Measurements from ENCODE around the gene PCYT2. TPM values are rescaled to one million over a fixed set of nuclear protein-coding genes. Genes with fewer than 3 reads are reported as not detected.
A peak's percentile ranks its signal among the peaks of the same experiment; 100 is the strongest.

PCYT2 gene
- total and polyA plus RNA-seq, 9 of the 15 experiments (the other 6 are each of a cell fraction or from before 2014, with no cell fraction given), result 0.92 to 134 (median 82.5) TPM

DNA sequence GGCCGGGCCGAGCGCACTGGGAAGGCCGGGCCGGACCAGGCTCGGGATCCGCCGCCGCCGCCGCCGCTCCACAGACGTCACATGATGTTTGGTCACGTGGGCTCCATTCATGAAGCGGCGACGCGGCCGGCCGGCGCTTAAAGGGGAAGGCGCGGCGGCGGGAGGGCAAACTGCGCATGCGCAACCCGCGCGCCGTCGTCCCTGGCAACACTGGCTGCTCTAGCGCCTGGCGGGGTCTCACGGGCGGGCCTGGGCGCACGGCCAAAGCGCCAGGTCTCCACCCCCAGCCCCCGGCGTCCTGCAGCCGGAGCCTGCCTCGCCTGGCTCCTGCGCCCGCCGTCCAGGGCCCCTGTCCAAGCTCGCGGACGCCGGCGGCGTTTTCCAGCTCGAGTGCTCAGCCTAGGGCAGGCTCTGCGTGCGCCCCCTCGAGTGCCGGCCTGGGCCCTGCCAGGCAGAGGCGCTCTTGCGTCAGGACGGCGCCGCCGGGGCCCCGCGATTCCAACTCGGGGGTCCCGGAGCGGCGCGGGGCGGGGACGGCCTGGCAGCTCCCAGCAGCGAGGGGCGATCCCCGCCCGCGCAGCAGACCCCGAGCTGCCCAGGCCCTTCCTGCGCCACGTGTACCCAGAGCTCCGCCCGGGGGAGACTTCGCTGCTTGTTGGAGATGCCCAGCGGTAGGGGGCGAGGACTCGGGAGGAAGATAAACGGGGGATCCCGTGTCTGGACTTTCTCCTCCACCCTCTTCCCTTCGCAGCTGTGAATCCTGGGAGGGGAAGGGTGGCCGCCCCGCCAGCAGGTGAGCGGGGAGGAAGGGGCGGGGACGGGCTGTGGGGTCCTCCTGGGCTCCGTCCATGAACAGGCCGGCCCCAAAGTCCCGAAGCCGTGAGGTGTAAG, 16.7 kb upstream of the PCYT2 start, which contains the start of gene MAFG (continued):
- TF ChIP-seq ZNF699 (CRISPR knock-in tag; IDR thresholded peaks at IDR 0.05; ENCODE audit: insufficient replicate concordance) (no peak), ZNF354B (CRISPR knock-in tag; IDR thresholded peaks at IDR 0.05) (no peak), DEAF1 (CRISPR knock-in tag; IDR thresholded peaks at IDR 0.05) (no peak), RBFOX2 (IDR thresholded peaks at IDR 0.05; ENCODE audit: low read depth, low read length) (peak; percentile 59), TCF7 (IDR thresholded peaks at IDR 0.05; ENCODE audit: borderline replicate concordance) (peak; percentile 24; the same call in 1 of the 2 replicates), L3MBTL2 (IDR thresholded peaks at IDR 0.05) (peak; percentile 84), ZNF3 (CRISPR knock-in tag; IDR thresholded peaks at IDR 0.05) (no peak), FOXM1 (IDR thresholded peaks at IDR 0.05; ENCODE audit: low read depth) (no peak), FOXM1 (CRISPR knock-in tag; IDR thresholded peaks at IDR 0.05; ENCODE audit: low read depth) (peak; percentile 66; the same call in 1 of the 2 replicates), ZNF668 (CRISPR knock-in tag; IDR thresholded peaks at IDR 0.05) (no peak), MAFG (tag; conservative IDR thresholded peaks at IDR 0.05) (no peak)
- TF ChIP-seq, protein P1, sequence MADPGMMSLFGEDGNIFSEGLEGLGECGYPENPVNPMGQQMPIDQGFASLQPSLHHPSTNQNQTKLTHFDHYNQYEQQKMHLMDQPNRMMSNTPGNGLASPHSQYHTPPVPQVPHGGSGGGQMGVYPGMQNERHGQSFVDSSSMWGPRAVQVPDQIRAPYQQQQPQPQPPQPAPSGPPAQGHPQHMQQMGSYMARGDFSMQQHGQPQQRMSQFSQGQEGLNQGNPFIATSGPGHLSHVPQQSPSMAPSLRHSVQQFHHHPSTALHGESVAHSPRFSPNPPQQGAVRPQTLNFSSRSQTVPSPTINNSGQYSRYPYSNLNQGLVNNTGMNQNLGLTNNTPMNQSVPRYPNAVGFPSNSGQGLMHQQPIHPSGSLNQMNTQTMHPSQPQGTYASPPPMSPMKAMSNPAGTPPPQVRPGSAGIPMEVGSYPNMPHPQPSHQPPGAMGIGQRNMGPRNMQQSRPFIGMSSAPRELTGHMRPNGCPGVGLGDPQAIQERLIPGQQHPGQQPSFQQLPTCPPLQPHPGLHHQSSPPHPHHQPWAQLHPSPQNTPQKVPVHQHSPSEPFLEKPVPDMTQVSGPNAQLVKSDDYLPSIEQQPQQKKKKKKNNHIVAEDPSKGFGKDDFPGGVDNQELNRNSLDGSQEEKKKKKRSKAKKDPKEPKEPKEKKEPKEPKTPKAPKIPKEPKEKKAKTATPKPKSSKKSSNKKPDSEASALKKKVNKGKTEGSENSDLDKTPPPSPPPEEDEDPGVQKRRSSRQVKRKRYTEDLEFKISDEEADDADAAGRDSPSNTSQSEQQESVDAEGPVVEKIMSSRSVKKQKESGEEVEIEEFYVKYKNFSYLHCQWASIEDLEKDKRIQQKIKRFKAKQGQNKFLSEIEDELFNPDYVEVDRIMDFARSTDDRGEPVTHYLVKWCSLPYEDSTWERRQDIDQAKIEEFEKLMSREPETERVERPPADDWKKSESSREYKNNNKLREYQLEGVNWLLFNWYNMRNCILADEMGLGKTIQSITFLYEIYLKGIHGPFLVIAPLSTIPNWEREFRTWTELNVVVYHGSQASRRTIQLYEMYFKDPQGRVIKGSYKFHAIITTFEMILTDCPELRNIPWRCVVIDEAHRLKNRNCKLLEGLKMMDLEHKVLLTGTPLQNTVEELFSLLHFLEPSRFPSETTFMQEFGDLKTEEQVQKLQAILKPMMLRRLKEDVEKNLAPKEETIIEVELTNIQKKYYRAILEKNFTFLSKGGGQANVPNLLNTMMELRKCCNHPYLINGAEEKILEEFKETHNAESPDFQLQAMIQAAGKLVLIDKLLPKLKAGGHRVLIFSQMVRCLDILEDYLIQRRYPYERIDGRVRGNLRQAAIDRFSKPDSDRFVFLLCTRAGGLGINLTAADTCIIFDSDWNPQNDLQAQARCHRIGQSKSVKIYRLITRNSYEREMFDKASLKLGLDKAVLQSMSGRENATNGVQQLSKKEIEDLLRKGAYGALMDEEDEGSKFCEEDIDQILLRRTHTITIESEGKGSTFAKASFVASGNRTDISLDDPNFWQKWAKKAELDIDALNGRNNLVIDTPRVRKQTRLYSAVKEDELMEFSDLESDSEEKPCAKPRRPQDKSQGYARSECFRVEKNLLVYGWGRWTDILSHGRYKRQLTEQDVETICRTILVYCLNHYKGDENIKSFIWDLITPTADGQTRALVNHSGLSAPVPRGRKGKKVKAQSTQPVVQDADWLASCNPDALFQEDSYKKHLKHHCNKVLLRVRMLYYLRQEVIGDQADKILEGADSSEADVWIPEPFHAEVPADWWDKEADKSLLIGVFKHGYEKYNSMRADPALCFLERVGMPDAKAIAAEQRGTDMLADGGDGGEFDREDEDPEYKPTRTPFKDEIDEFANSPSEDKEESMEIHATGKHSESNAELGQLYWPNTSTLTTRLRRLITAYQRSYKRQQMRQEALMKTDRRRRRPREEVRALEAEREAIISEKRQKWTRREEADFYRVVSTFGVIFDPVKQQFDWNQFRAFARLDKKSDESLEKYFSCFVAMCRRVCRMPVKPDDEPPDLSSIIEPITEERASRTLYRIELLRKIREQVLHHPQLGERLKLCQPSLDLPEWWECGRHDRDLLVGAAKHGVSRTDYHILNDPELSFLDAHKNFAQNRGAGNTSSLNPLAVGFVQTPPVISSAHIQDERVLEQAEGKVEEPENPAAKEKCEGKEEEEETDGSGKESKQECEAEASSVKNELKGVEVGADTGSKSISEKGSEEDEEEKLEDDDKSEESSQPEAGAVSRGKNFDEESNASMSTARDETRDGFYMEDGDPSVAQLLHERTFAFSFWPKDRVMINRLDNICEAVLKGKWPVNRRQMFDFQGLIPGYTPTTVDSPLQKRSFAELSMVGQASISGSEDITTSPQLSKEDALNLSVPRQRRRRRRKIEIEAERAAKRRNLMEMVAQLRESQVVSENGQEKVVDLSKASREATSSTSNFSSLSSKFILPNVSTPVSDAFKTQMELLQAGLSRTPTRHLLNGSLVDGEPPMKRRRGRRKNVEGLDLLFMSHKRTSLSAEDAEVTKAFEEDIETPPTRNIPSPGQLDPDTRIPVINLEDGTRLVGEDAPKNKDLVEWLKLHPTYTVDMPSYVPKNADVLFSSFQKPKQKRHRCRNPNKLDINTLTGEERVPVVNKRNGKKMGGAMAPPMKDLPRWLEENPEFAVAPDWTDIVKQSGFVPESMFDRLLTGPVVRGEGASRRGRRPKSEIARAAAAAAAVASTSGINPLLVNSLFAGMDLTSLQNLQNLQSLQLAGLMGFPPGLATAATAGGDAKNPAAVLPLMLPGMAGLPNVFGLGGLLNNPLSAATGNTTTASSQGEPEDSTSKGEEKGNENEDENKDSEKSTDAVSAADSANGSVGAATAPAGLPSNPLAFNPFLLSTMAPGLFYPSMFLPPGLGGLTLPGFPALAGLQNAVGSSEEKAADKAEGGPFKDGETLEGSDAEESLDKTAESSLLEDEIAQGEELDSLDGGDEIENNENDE (IDR thresholded peaks at IDR 0.05; ENCODE audit: low read depth, low read length), result no peak
- TF ChIP-seq, protein P2, sequence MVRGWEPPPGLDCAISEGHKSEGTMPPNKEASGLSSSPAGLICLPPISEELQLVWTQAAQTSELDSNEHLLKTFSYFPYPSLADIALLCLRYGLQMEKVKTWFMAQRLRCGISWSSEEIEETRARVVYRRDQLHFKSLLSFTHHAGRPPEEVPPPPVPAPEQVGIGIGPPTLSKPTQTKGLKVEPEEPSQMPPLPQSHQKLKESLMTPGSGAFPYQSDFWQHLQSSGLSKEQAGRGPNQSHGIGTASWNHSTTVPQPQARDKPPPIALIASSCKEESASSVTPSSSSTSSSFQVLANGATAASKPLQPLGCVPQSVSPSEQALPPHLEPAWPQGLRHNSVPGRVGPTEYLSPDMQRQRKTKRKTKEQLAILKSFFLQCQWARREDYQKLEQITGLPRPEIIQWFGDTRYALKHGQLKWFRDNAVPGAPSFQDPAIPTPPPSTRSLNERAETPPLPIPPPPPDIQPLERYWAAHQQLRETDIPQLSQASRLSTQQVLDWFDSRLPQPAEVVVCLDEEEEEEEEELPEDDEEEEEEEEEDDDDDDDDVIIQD (CRISPR knock-in tag; IDR thresholded peaks at IDR 0.05), result no peak
